PC-3 (cell line): Measurements from ENCODE around the gene CHSY1. TPM values are rescaled to one million over a fixed set of nuclear protein-coding genes. Genes with fewer than 3 reads are reported as not detected.

Experiments used
- ATAC-seq: fragments of 200-7000 bp; cut with Tn5 transposase; 2 replicates; pipeline ENCODE4 v1.9.1; 2020; ENCODE audit warnings: mild to moderate bottlenecking, moderate library complexity
- BruUV-seq: library from RNA; stranded (reverse); fragments of 400-500 nt; replicated peaks from 2 replicates; lab custom pipeline; 2021; lab: Mats Ljungman, UMichigan
- CTCF ChIA-PET: fragments of 300-600 bp; sonication (Branson Sonifier 250); formaldehyde crosslinking; loops from one replicate; lab custom pipeline; 2022; ENCODE audit warnings: antibody characterized with exemption; lab: Charles Lee
- POLR2A ChIA-PET: fragments of 300-600 bp; sonication (Branson Sonifier 250); formaldehyde crosslinking; loops from one replicate; lab custom pipeline; 2022; ENCODE audit warnings: antibody characterized with exemption; ENCODE audit not compliant: unreplicated experiment; lab: Charles Lee
- DNase-seq: peaks from one replicate; pipeline ENCODE4 v3.0.0-alpha.2; 2015
- H2AFZ ChIP-seq: fragments of 300-600 bp; sonication (generic); 2 replicates; pipeline ENCODE4 v1.6.0; 2016; ENCODE audit warnings: antibody characterized with exemption, low read length
- H3F3A ChIP-seq: fragments of 300-600 bp; sonication (generic); one replicate; pipeline ENCODE4 v1.6.0; 2017; ENCODE audit warnings: antibody characterized with exemption, low read length, control low read depth, mild to moderate bottlenecking; ENCODE audit not compliant: unreplicated experiment
- H3K27ac ChIP-seq: fragments of 300-600 bp; sonication (generic); 2 replicates; pipeline ENCODE4 v1.5.1; 2016; ENCODE audit warnings: mild to moderate bottlenecking, low read length
- H3K27me3 ChIP-seq: fragments of 300-600 bp; sonication (generic); 2 replicates; pipeline ENCODE4 v1.6.1; 2016; ENCODE audit warnings: low read length, mixed read lengths
- H3K36me3 ChIP-seq: fragments of 300-600 bp; sonication (generic); 2 replicates; pipeline ENCODE4 v1.6.1; 2016; ENCODE audit warnings: low read depth, mixed run types, low read length, mixed read lengths
- H3K4me1 ChIP-seq: fragments of 300-600 bp; sonication (generic); 2 replicates; pipeline ENCODE4 v1.5.1; 2016; ENCODE audit warnings: low read length; ENCODE audit not compliant: insufficient read depth
- H3K4me2 ChIP-seq: fragments of 300-600 bp; sonication (generic); 2 replicates; pipeline ENCODE4 v1.6.0; 2016; ENCODE audit warnings: low read length
- H3K4me3 ChIP-seq: fragments of 300-600 bp; sonication (generic); 2 replicates; pipeline ENCODE4 v1.5.1; 2016; ENCODE audit warnings: mild to moderate bottlenecking, low read length, mixed read lengths
- H3K79me2 ChIP-seq: fragments of 300-600 bp; sonication (generic); 2 replicates; pipeline ENCODE4 v1.6.1; 2017; ENCODE audit warnings: low read length, mixed read lengths
- H3K9ac ChIP-seq: fragments of 300-600 bp; sonication (generic); 2 replicates; pipeline ENCODE4 v1.6.0; 2016; ENCODE audit warnings: mild to moderate bottlenecking, low read length
- H3K9me2 ChIP-seq: fragments of 300-600 bp; sonication (generic); replicated peaks from 2 replicates; pipeline ENCODE4 v1.6.1; 2016; ENCODE audit warnings: mixed run types, low read length, mixed read lengths
- H3K9me3 ChIP-seq: fragments of 300-600 bp; sonication (generic); 2 replicates; pipeline ENCODE4 v1.6.1; 2016; ENCODE audit warnings: low read length, mixed read lengths
- H4K20me1 ChIP-seq: fragments of 300-600 bp; sonication (generic); 2 replicates; pipeline ENCODE4 v1.6.1; 2016; ENCODE audit warnings: low read length, mixed read lengths
- EZH2 ChIP-seq: fragments of 300-600 bp; sonication (generic); IDR thresholded peaks from one replicate; pipeline ENCODE4 v1.6.1; 2017; ENCODE audit warnings: antibody characterized with exemption, mild to moderate bottlenecking, low read length; ENCODE audit not compliant: unreplicated experiment
- EZH2phosphoT487 ChIP-seq: fragments of 300-600 bp; sonication (generic); IDR thresholded peaks from 2 replicates; pipeline ENCODE4 v1.6.1; 2018; ENCODE audit warnings: mild to moderate bottlenecking, antibody characterized with exemption, low read length, borderline replicate concordance
- intact Hi-C: fragments of 100-400 bp; cut with micrococcal nuclease; formaldehyde crosslinking; loops from 2 replicates; pipeline ENCODE4 v1.9.0; 2023
- total RNA-seq: library from RNA; depleted of rRNA; stranded (reverse); fragments of >200 nt; gene quantifications from 2 replicates; pipeline ENCODE4 v1.2.3, GENCODE V29; 2014
- TF ChIP-seq, protein P1 (sequence below): fragments of 300-600 bp; sonication (generic); conservative IDR thresholded peaks from 2 replicates; pipeline ENCODE4 v1.5.1; 2017; ENCODE audit warnings: antibody characterized with exemption, low read depth, mild to moderate bottlenecking, low read length

The CHSY1 gene
- total RNA-seq, 1 experiment from 2014 or later: 13.8 TPM

DNA sequence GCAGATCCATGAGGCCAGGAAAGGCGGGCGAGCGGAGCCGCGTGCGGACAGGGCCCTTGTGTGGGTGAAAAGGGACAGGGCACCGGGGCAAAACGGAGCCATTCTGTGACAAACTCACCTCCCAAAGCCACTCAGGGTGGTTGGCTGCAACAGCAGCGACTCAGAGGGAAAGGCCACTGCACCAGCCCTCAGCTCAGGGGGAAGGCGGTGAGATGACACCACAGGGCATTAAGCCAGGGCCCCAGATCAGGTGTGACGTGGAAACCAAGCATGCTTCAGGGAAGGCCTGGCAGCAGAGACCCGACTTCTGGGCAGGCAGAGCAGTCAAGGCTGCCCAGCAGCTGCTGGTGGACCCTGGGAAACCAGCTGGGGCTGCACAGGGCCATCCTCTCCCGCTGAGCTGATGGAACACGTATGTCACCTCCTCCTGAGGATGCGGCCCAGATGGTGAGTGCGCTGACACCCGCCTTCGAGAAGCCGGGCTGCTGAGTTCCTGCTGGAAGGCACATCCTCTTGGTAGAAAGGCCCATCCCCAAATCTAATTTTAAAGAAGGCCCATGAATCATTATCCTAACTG is 82.3 kb downstream of the CHSY1 start:
- no peak for TF ChIP-seq EZH2phosphoT487
- peak overlapping the region; percentile 94 for H3K27ac ChIP-seq
- H3K9me3 ChIP-seq: peaks cover 4% of the 10 kb centered on the region; the same call in 1 of the 2 replicates
- H3K4me3 ChIP-seq: no peak overlapping the region
- no peaks in the 10 kb centered on the region for H4K20me1 ChIP-seq
- no peak for ATAC-seq
- no peaks in the 10 kb centered on the region for H3K27me3 ChIP-seq
- H3K79me2 ChIP-seq: no peaks in the 10 kb centered on the region
- H2AFZ ChIP-seq: no peak overlapping the region
- no peak overlapping the region; the same call in 1 of the 2 replicates for H3K9ac ChIP-seq
- CTCF ChIA-PET: no interaction called here
- H3K4me2 ChIP-seq: 0 out of 2 replicates have a peak overlapping the region, but pooled peaks have one; percentile 23
- peaks cover 6% of the 10 kb centered on the region for H3F3A ChIP-seq
- intact Hi-C loops: no loop called here
- no TSS peak for BruUV-seq
- H3K36me3 ChIP-seq: peaks cover 2% of the 10 kb centered on the region; the same call in 1 of the 2 replicates
- H3K9me2 ChIP-seq: no peaks in the 10 kb centered on the region
- DNase-seq: peak; percentile 39
- POLR2A ChIA-PET: no interaction called here
- peaks cover 53% of the 10 kb centered on the region for H3K4me1 ChIP-seq

DNA sequence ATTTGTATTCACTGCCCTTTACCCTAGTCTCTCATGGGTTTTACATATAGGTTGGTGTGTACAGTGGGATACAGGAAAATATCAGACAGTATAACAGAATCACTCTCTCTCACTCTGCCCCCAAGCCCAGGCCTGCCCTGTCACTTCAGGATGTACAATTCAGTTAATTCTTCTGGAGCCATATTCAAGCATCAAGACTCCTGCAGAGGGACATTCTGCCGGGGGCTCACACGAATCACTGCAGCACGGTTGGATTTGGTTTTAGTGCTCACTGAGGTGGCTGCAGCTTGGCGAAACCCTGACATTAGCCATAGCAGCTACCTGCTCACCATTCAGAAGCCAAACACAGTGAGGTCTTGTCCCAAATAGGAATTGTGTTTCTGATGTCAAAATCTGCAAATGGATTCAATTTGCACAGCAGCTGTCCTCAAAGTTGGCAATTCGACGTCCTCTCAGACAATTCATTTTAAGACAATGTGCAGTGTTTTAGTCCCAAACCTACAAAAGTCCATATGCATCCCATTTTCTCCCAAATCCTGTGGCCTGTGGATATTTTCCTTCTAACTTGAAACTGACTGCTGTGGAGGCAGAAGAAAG is 82.9 kb downstream of the CHSY1 start:
- intact Hi-C loops: no loop called here
- ChIA-PET POLR2A (no interaction called here), CTCF (no interaction called here)
- H3K4me2 ChIP-seq: peak overlapping the region; percentile 84
- H3K4me3 ChIP-seq: no peak overlapping the region
- H3K9me3 ChIP-seq: peaks cover 10% of the 10 kb centered on the region; the same call in 1 of the 2 replicates
- peaks cover 6% of the 10 kb centered on the region for H3F3A ChIP-seq
- no peaks in the 10 kb centered on the region for H3K27me3 ChIP-seq
- H3K27ac ChIP-seq: peak overlapping the region; percentile 94
- H3K9ac ChIP-seq: peak overlapping the region; percentile 7; the same call in 1 of the 2 replicates
- peaks cover 2% of the 10 kb centered on the region; the same call in 1 of the 2 replicates for H3K36me3 ChIP-seq
- H3K4me1 ChIP-seq: peaks cover 53% of the 10 kb centered on the region
- no peaks in the 10 kb centered on the region for H4K20me1 ChIP-seq
- H3K79me2 ChIP-seq: no peaks in the 10 kb centered on the region
- no peak overlapping the region for H2AFZ ChIP-seq
- BruUV-seq: no TSS peak
- no peak for ATAC-seq
- TF ChIP-seq, protein P1, sequence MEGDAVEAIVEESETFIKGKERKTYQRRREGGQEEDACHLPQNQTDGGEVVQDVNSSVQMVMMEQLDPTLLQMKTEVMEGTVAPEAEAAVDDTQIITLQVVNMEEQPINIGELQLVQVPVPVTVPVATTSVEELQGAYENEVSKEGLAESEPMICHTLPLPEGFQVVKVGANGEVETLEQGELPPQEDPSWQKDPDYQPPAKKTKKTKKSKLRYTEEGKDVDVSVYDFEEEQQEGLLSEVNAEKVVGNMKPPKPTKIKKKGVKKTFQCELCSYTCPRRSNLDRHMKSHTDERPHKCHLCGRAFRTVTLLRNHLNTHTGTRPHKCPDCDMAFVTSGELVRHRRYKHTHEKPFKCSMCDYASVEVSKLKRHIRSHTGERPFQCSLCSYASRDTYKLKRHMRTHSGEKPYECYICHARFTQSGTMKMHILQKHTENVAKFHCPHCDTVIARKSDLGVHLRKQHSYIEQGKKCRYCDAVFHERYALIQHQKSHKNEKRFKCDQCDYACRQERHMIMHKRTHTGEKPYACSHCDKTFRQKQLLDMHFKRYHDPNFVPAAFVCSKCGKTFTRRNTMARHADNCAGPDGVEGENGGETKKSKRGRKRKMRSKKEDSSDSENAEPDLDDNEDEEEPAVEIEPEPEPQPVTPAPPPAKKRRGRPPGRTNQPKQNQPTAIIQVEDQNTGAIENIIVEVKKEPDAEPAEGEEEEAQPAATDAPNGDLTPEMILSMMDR: no peak
- no peak for TF ChIP-seq EZH2
- no peak for TF ChIP-seq EZH2phosphoT487
- DNase-seq: no peak
- H3K9me2 ChIP-seq: no peaks in the 10 kb centered on the region

DNA sequence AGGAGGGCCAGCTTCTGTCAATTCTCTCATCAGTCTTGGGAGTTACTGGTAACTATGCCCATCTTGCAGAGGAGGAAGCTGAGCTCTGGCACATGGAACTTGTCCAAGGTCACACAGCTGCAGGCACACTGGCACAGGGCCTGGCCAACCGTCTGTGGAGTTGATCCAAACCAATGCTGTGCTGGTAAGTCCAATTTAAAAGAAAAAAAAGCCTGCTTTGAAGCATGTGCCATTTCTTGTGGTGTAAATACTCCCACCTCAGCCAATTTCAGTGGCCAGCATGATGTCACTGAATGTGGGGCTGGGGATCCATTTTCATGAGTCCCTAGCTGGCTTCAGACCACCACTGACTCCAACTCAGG is 83.4 kb downstream of the CHSY1 start:
- Histone ChIP-seq H3K27me3 (no peaks in the 10 kb centered on the region), H3F3A (peaks cover 6% of the 10 kb centered on the region), H3K27ac (peak overlapping the region; percentile 94), H3K79me2 (no peaks in the 10 kb centered on the region), H4K20me1 (no peaks in the 10 kb centered on the region), H3K36me3 (peaks cover 2% of the 10 kb centered on the region; the same call in 1 of the 2 replicates), H3K4me2 (peak overlapping the region; percentile 84), H3K9me2 (no peaks in the 10 kb centered on the region), H3K9me3 (peaks cover 10% of the 10 kb centered on the region; the same call in 1 of the 2 replicates), H3K4me1 (peaks cover 53% of the 10 kb centered on the region), H3K4me3 (no peak overlapping the region; the same call in 1 of the 2 replicates), H3K9ac (peak overlapping the region; percentile 7; the same call in 1 of the 2 replicates), H2AFZ (no peak overlapping the region)
- ChIA-PET POLR2A (interaction anchor here (0.6 kb wide), 1 partner anchor 75 kb away, joined by 6 read pairs; no protein-coding TSS in a partner anchor), CTCF (interaction anchor here (0.5 kb wide), 1 partner anchor 20 kb away, joined by 4 read pairs; no protein-coding TSS in a partner anchor)
- intact Hi-C loops: no loop called here
- TF ChIP-seq EZH2: no peak
- TF ChIP-seq, protein P1: no peak
- DNase-seq: no peak
- ATAC-seq: no peak
- BruUV-seq: no TSS peak
